ENCODE data around the gene ZNF536.

ZNF536 gene

DNA sequence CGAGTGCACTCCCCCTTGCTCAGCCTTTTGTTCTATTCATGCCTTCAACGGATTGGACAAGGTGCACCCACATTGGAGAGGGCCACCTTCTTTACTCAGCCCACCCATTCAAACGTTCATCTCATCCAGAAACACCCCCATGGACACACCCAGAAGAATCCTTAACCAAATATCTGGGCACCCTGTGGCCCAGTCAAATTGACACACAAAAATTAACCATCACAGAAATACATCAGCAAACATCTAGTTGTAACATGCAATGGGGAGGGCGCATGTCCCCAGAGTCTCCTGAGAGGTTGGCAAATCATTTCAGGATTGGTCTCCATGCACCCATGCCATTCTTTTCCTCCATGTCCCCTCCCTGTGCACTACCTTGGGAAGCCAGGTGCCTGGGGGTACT, 167.1 kb downstream of the ZNF536 start:
- TF ChIP-seq, protein P1, sequence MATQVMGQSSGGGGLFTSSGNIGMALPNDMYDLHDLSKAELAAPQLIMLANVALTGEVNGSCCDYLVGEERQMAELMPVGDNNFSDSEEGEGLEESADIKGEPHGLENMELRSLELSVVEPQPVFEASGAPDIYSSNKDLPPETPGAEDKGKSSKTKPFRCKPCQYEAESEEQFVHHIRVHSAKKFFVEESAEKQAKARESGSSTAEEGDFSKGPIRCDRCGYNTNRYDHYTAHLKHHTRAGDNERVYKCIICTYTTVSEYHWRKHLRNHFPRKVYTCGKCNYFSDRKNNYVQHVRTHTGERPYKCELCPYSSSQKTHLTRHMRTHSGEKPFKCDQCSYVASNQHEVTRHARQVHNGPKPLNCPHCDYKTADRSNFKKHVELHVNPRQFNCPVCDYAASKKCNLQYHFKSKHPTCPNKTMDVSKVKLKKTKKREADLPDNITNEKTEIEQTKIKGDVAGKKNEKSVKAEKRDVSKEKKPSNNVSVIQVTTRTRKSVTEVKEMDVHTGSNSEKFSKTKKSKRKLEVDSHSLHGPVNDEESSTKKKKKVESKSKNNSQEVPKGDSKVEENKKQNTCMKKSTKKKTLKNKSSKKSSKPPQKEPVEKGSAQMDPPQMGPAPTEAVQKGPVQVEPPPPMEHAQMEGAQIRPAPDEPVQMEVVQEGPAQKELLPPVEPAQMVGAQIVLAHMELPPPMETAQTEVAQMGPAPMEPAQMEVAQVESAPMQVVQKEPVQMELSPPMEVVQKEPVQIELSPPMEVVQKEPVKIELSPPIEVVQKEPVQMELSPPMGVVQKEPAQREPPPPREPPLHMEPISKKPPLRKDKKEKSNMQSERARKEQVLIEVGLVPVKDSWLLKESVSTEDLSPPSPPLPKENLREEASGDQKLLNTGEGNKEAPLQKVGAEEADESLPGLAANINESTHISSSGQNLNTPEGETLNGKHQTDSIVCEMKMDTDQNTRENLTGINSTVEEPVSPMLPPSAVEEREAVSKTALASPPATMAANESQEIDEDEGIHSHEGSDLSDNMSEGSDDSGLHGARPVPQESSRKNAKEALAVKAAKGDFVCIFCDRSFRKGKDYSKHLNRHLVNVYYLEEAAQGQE (IDR thresholded peaks at IDR 0.05; ENCODE audit: insufficient replicate concordance, low read depth) = no peak
- no peak for TF ChIP-seq GABPA (IDR thresholded peaks at IDR 0.05; ENCODE audit: low read depth)
- TF ChIP-seq, protein P2, sequence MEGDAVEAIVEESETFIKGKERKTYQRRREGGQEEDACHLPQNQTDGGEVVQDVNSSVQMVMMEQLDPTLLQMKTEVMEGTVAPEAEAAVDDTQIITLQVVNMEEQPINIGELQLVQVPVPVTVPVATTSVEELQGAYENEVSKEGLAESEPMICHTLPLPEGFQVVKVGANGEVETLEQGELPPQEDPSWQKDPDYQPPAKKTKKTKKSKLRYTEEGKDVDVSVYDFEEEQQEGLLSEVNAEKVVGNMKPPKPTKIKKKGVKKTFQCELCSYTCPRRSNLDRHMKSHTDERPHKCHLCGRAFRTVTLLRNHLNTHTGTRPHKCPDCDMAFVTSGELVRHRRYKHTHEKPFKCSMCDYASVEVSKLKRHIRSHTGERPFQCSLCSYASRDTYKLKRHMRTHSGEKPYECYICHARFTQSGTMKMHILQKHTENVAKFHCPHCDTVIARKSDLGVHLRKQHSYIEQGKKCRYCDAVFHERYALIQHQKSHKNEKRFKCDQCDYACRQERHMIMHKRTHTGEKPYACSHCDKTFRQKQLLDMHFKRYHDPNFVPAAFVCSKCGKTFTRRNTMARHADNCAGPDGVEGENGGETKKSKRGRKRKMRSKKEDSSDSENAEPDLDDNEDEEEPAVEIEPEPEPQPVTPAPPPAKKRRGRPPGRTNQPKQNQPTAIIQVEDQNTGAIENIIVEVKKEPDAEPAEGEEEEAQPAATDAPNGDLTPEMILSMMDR (IDR thresholded peaks at IDR 0.05; ENCODE audit: insufficient read depth, low read length) = no peak
- TF ChIP-seq POLR2AphosphoS5 (IDR thresholded peaks at IDR 0.05; ENCODE audit: low read depth) = no peak
- no peak for TF ChIP-seq SPI1 (IDR thresholded peaks at IDR 0.05; ENCODE audit: borderline replicate concordance, low read depth)
- no peaks in the 10 kb centered on the region for H3K27me3 ChIP-seq (ENCODE audit: insufficient read depth, poor library complexity, severe bottlenecking)
- H3K4me3 ChIP-seq (replicated peaks; ENCODE audit: insufficient read depth, low read length) = no peak overlapping the region
- H3K27ac ChIP-seq (replicated peaks) = no peak overlapping the region
- no peak for DNase-seq (ENCODE audit: low read depth in 1 of 2, low spot score in 1 of 2)

DNA sequence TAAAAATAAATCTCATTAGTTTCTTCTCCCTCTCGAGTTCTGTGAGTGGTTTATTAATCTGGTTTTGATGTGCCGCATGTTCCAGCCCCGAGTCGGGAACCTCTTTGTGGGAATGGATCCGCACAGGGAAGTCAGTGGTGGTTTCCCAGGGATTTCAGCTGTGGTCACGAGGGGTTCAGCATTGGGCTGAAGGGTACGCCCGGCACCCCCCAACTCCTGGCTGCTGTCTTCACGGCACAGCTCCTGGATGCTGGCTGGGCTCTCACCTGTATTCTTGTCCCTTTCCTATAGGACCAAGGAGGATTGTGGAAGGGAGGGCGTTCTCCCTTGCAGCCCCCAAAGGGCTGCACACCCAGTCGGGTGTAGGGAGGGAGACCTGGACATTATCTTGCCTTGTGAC, 167.8 kb downstream of the ZNF536 start:
- Histone ChIP-seq H3K27ac (replicated peaks) (no peak overlapping the region), H3K4me3 (replicated peaks; ENCODE audit: insufficient read depth, low read length) (no peak overlapping the region), H3K27me3 (ENCODE audit: insufficient read depth, poor library complexity, severe bottlenecking) (no peaks in the 10 kb centered on the region)
- TF ChIP-seq, protein P1 (IDR thresholded peaks at IDR 0.05; ENCODE audit: insufficient replicate concordance, low read depth) = no peak
- no peak for TF ChIP-seq SPI1 (IDR thresholded peaks at IDR 0.05; ENCODE audit: borderline replicate concordance, low read depth)
- TF ChIP-seq GABPA (IDR thresholded peaks at IDR 0.05; ENCODE audit: low read depth) = no peak
- TF ChIP-seq POLR2AphosphoS5 (IDR thresholded peaks at IDR 0.05; ENCODE audit: low read depth) = no peak
- TF ChIP-seq, protein P2 (IDR thresholded peaks at IDR 0.05; ENCODE audit: insufficient read depth, low read length) = no peak
- DNase-seq (ENCODE audit: low read depth in 1 of 2, low spot score in 1 of 2) = no peak

DNA sequence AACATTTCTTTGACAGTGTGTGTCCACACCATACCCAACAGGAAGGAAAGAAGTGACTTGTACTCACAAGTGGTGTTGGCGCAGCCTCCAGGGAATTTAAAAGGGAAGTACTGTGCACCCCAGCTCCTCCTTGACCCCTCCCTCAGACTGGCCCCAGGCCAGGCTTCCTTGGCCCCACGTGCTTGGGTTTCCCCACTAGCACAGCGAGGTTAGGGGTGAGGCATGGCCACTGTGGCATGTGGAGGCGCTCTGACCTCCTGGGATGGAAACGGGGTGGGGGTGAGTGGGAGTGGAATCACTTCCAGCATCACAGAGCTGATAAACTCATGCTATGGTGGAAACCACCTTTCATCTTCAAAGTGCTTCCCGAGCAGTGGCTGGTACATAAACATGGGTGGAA, 168.6 kb downstream of the ZNF536 start:
- no peak for DNase-seq (ENCODE audit: low read depth in 1 of 2, low spot score in 1 of 2)
- Histone ChIP-seq H3K27me3 (ENCODE audit: insufficient read depth, poor library complexity, severe bottlenecking) (no peaks in the 10 kb centered on the region), H3K27ac (replicated peaks) (no peak overlapping the region), H3K4me3 (replicated peaks; ENCODE audit: insufficient read depth, low read length) (no peak overlapping the region)
- no peak for TF ChIP-seq POLR2AphosphoS5 (IDR thresholded peaks at IDR 0.05; ENCODE audit: low read depth)
- TF ChIP-seq, protein P2 (IDR thresholded peaks at IDR 0.05; ENCODE audit: insufficient read depth, low read length) = no peak
- TF ChIP-seq, protein P1 (IDR thresholded peaks at IDR 0.05; ENCODE audit: insufficient replicate concordance, low read depth) = no peak

All from HL-60 (cell line).